Measurements from ENCODE around the gene GPR3. TPM values are rescaled to one million over a fixed set of nuclear protein-coding genes. Genes with fewer than 3 reads are reported as not detected.

Gene GPR3
- polyA plus RNA-seq, 2 of the 4 experiments (the other 2 are of a cell fraction), result 0.76 to 1.7 TPM

- no peak overlapping the region for H3K4me3 ChIP-seq
- ChIA-PET CTCF (interaction anchor here (0.7 to 9.6 kb wide), 19 partner anchors 12 to 350 kb away, joined by 3 to 158 read pairs (median 4); partner anchors contain the start of gene MAP3K6), POLR2A (interaction anchor here (1.8 kb wide), 1 partner anchor 28 kb away, joined by 13 read pairs; the partner anchor contains the start of gene MAP3K6)
- peaks cover 27% of the 10 kb centered on the region for H3K4me1 ChIP-seq
- H3K9me3 ChIP-seq, result no peaks in the 10 kb centered on the region
- no peak for ATAC-seq
- 98% methylated on average over 8 of the region's 9 CpGs for WGBS (ENCODE audit: missing lambda C conversion rate)
- TF ChIP-seq ZSCAN20 (CRISPR knock-in tag; IDR thresholded peaks at IDR 0.05) (no peak), HOXB5 (CRISPR knock-in tag; IDR thresholded peaks at IDR 0.05) (no peak), GATA3 (IDR thresholded peaks at IDR 0.05; ENCODE audit: borderline replicate concordance) (no peak), CHD4 (IDR thresholded peaks at IDR 0.05; ENCODE audit: borderline replicate concordance) (no peak), E2F6 (IDR thresholded peaks at IDR 0.05; ENCODE audit: borderline replicate concordance, low read depth) (no peak), ATOH8 (CRISPR knock-in tag; IDR thresholded peaks at IDR 0.05; ENCODE audit: low read depth) (no peak), FOSL2 (IDR thresholded peaks at IDR 0.05) (no peak), FOSL2 (CRISPR knock-in tag; IDR thresholded peaks at IDR 0.05) (no peak), EHF (CRISPR knock-in tag; IDR thresholded peaks at IDR 0.05) (no peak), BHLHE40 (IDR thresholded peaks at IDR 0.05; ENCODE audit: low read depth, low read length) (no peak), KDM5A (IDR thresholded peaks at IDR 0.05) (no peak), HOXB13 (CRISPR knock-in tag; IDR thresholded peaks at IDR 0.05; ENCODE audit: low read depth) (no peak), NR3C1 (IDR thresholded peaks at IDR 0.05) (no peak)
- TF ChIP-seq, protein P1, sequence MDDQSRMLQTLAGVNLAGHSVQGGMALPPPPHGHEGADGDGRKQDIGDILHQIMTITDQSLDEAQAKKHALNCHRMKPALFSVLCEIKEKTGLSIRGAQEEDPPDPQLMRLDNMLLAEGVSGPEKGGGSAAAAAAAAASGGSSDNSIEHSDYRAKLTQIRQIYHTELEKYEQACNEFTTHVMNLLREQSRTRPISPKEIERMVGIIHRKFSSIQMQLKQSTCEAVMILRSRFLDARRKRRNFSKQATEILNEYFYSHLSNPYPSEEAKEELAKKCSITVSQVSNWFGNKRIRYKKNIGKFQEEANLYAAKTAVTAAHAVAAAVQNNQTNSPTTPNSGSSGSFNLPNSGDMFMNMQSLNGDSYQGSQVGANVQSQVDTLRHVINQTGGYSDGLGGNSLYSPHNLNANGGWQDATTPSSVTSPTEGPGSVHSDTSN (IDR thresholded peaks at IDR 0.05), result no peak
- TF ChIP-seq, protein P2, sequence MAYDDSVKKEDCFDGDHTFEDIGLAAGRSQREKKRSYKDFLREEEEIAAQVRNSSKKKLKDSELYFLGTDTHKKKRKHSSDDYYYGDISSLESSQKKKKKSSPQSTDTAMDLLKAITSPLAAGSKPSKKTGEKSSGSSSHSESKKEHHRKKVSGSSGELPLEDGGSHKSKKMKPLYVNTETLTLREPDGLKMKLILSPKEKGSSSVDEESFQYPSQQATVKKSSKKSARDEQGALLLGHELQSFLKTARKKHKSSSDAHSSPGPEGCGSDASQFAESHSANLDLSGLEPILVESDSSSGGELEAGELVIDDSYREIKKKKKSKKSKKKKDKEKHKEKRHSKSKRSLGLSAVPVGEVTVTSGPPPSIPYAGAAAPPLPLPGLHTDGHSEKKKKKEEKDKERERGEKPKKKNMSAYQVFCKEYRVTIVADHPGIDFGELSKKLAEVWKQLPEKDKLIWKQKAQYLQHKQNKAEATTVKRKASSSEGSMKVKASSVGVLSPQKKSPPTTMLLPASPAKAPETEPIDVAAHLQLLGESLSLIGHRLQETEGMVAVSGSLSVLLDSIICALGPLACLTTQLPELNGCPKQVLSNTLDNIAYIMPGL (CRISPR knock-in tag; IDR thresholded peaks at IDR 0.05; ENCODE audit: borderline replicate concordance), result no peak
- TF ChIP-seq, protein P3, sequence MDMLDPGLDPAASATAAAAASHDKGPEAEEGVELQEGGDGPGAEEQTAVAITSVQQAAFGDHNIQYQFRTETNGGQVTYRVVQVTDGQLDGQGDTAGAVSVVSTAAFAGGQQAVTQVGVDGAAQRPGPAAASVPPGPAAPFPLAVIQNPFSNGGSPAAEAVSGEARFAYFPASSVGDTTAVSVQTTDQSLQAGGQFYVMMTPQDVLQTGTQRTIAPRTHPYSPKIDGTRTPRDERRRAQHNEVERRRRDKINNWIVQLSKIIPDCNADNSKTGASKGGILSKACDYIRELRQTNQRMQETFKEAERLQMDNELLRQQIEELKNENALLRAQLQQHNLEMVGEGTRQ (IDR thresholded peaks at IDR 0.05), result no peak
- H3K27ac ChIP-seq, result no peak overlapping the region
- H3K4me2 ChIP-seq, result no peak overlapping the region
- no peak for DNase-seq (ENCODE audit: low read depth in 1 of 2, low spot score in 1 of 2)
- no peak for FAIRE-seq
Observed at GRCh38 chr1:27394282-27394658, 1.8 kb downstream of the GPR3 start.

- Histone ChIP-seq H3K27ac (no peak overlapping the region), H3K4me3 (no peak overlapping the region), H3K4me2 (no peak overlapping the region), H3K4me1 (peaks cover 27% of the 10 kb centered on the region), H3K9me3 (no peaks in the 10 kb centered on the region)
- no peak for FAIRE-seq
- POLR2A ChIA-PET, result interaction anchor here (1.8 kb wide), 1 partner anchor 29 kb away, joined by 13 read pairs; the partner anchor contains the start of gene MAP3K6
- no peak for DNase-seq (ENCODE audit: low read depth in 1 of 2, low spot score in 1 of 2)
- WGBS (ENCODE audit: missing lambda C conversion rate), result 91% methylated on average over 1 of the region's 1 CpG
- CTCF ChIA-PET, result interaction anchor here (0.7 to 9.6 kb wide), 28 partner anchors 11 to 349 kb away, joined by 3 to 158 read pairs (median 4); partner anchors contain the start of gene MAP3K6
- no peak for ATAC-seq
- no peak for TF ChIP-seq GATA3 (IDR thresholded peaks at IDR 0.05; ENCODE audit: borderline replicate concordance)
- no peak for TF ChIP-seq ZSCAN20 (CRISPR knock-in tag; IDR thresholded peaks at IDR 0.05)
- TF ChIP-seq, protein P4, sequence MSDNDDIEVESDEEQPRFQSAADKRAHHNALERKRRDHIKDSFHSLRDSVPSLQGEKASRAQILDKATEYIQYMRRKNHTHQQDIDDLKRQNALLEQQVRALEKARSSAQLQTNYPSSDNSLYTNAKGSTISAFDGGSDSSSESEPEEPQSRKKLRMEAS (IDR thresholded peaks at IDR 0.05), result no peak
- no peak for TF ChIP-seq CHD4 (IDR thresholded peaks at IDR 0.05; ENCODE audit: borderline replicate concordance)
- no peak for TF ChIP-seq PHF8 (IDR thresholded peaks at IDR 0.05; ENCODE audit: borderline replicate concordance, low read depth)
- no peak for TF ChIP-seq MYC (IDR thresholded peaks at IDR 0.05; ENCODE audit: borderline replicate concordance, low read length)
- no peak for TF ChIP-seq ZC3H11A (IDR thresholded peaks at IDR 0.05)
- TF ChIP-seq, protein P5, sequence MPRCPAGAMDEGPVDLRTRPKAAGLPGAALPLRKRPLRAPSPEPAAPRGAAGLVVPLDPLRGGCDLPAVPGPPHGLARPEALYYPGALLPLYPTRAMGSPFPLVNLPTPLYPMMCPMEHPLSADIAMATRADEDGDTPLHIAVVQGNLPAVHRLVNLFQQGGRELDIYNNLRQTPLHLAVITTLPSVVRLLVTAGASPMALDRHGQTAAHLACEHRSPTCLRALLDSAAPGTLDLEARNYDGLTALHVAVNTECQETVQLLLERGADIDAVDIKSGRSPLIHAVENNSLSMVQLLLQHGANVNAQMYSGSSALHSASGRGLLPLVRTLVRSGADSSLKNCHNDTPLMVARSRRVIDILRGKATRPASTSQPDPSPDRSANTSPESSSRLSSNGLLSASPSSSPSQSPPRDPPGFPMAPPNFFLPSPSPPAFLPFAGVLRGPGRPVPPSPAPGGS (IDR thresholded peaks at IDR 0.05), result no peak
- TF ChIP-seq KDM1A (IDR thresholded peaks at IDR 0.05; ENCODE audit: low read depth), result no peak
- no peak for TF ChIP-seq CBX2 (IDR thresholded peaks at IDR 0.05; ENCODE audit: borderline replicate concordance, low read depth)
- no peak for TF ChIP-seq TFCP2L1 (CRISPR knock-in tag; IDR thresholded peaks at IDR 0.05)
- no peak for TF ChIP-seq ZFP36 (IDR thresholded peaks at IDR 0.05; ENCODE audit: borderline replicate concordance, partially characterized antibody)
- no peak for TF ChIP-seq TP53 (CRISPR knock-in tag; IDR thresholded peaks at IDR 0.05)
- TF ChIP-seq, protein P6, sequence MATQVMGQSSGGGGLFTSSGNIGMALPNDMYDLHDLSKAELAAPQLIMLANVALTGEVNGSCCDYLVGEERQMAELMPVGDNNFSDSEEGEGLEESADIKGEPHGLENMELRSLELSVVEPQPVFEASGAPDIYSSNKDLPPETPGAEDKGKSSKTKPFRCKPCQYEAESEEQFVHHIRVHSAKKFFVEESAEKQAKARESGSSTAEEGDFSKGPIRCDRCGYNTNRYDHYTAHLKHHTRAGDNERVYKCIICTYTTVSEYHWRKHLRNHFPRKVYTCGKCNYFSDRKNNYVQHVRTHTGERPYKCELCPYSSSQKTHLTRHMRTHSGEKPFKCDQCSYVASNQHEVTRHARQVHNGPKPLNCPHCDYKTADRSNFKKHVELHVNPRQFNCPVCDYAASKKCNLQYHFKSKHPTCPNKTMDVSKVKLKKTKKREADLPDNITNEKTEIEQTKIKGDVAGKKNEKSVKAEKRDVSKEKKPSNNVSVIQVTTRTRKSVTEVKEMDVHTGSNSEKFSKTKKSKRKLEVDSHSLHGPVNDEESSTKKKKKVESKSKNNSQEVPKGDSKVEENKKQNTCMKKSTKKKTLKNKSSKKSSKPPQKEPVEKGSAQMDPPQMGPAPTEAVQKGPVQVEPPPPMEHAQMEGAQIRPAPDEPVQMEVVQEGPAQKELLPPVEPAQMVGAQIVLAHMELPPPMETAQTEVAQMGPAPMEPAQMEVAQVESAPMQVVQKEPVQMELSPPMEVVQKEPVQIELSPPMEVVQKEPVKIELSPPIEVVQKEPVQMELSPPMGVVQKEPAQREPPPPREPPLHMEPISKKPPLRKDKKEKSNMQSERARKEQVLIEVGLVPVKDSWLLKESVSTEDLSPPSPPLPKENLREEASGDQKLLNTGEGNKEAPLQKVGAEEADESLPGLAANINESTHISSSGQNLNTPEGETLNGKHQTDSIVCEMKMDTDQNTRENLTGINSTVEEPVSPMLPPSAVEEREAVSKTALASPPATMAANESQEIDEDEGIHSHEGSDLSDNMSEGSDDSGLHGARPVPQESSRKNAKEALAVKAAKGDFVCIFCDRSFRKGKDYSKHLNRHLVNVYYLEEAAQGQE (IDR thresholded peaks at IDR 0.05), result no peak
Observed at GRCh38 chr1:27394925-27395324, 2.5 kb downstream of the GPR3 start.

All from A549 (cell line).